NCI-H2107 treated with DMSO at 0.1 percent for 48 hours (cell line): ENCODE data around the gene PLCB3.
"Not testable (repeated sequence)": the region's sequence is repeated elsewhere in the genome, so short reads cannot be mapped to it uniquely, and the experiment has no call there.

Experiments
- DNase-seq: peaks from one replicate; lab custom pipeline; 2025; ENCODE audit not compliant: unreplicated experiment; lab: John Stamatoyannopoulos, UW

The PLCB3 gene

DNA sequence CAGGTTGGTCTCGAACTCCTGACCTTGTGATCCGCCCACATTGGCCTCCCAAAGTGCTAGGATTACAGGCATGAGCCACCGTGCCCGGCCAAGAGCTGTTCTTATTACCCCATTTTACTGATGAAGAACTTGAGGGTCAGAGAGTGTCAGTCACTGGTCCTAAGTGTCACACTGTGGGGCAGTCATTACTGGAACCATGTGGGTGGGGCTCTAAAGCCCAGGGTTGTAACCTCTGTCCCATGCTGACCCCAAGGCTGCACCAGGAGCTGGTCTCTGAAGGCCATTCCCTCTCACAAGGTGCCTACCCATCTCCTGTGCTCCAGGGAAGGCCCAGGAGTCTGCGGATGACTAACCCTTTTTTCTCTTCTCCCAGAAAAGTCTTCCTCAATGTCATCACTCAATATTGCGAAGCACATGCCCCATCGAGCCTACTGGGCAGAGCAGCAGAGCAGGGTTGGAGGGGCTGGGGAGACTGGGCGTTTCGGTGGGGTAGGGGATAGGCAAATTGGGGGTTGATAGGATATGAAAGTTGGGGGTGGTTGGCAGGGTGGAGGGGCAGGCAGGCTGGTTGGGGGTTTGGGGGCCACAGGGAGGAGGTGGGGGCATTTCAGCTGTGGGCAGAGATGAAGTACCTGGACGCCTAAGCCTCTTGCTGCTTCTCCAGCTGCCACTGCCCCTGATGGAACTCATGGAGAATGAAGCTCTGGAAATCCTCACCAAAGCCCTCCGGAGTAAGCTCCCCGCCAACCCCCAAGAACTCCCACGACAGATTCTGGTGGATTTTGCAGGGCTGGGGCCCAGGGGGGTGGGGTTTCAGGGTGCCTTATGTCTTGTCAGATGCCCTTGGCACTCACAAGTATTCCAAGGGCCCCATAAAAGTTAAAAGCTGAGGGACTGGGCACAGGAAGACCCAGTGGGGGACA, 52.0 kb downstream of the PLCB3 start:
- DNase-seq: no peak

DNA sequence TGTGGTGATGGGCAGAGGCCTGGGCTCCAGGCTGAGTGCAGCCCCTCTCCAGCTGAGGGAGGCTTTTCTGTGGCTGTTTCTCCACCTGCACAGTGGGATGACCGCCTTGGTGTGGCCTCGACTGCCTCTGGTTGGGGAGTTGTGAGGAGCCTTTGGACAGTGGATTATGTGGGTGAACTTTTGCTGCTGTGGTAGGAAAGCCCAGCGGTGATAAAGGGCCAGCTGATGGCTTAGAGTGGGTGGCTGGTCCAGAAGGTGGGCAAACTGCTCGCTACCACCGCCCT, 52.6 kb downstream of the PLCB3 start:
- DNase-seq: no peak

DNA sequence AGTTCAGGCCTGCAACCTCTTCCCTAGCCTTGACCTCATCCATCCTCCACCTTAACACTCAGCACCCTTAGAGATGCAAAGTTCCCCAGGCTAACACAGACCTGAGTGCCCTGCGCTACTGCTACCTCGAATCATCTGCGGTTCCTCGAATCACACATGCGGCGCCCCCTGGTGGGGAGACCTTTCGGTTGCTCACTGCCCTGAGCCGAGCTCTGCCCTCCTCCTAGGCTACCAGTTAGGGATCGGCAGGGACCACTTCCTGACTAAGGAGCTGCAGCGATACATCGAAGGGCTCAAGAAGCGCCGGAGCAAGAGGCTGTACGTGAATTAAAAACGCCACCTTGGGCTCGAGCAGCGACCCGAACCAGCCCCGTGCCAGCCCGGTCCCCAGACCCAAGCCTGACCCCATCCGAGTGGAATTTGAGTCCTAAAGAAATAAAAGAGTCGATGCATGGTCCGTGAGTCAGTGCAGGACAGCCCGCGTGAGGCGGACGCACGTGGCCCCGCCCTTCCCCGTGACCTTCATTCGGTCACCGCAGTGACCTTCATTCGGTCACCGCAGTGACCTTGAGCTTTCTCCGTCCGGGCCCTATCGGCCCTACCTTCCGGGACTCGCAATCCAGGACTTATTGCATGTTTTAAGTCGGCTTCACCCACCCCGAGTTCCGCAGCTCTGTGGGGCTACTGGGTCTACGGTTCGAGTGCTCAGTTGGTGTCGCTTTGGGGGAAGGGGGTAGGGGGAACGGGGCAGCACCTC, 53.2 kb downstream of the PLCB3 start:
- DNase-seq: peak; percentile 86

DNA sequence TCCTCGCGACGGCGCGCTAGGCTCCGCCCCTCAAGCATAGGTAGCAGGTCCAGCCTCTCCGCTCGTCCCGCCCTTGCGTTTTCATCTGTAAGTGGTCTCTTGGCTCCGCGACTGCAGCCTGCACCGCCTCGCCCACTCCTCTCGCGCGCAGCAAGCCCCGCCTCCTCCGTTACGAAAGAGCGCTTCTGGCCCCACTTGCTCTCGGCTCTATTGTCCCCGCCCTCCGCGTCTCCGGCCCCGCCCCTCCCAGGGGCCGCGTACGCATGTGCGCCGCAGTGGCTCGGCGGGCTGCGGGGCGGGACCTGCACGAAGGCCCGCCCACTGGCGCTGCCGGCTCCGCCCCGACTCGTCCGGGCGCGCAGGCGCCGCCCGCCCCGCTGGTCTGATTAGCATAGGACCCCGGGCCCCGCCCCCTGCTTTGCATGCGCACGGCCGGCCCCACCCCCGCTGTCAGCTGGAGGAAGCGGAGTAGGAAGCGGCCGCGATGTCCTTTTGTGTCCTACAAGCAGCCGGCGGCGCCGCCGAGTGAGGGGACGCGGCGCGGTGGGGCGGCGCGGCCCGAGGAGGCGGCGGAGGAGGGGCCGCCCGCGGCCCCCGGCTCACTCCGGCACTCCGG, 53.9 kb downstream of the PLCB3 start, which contains the start of gene ESRRA:
TSS of gene ESRRA (plus strand) at position 450 of the 616 bp plus-strand sequence. CDS start 1,656 bp downstream, outside the sequence.
- DNase-seq: peak; percentile 95

DNA sequence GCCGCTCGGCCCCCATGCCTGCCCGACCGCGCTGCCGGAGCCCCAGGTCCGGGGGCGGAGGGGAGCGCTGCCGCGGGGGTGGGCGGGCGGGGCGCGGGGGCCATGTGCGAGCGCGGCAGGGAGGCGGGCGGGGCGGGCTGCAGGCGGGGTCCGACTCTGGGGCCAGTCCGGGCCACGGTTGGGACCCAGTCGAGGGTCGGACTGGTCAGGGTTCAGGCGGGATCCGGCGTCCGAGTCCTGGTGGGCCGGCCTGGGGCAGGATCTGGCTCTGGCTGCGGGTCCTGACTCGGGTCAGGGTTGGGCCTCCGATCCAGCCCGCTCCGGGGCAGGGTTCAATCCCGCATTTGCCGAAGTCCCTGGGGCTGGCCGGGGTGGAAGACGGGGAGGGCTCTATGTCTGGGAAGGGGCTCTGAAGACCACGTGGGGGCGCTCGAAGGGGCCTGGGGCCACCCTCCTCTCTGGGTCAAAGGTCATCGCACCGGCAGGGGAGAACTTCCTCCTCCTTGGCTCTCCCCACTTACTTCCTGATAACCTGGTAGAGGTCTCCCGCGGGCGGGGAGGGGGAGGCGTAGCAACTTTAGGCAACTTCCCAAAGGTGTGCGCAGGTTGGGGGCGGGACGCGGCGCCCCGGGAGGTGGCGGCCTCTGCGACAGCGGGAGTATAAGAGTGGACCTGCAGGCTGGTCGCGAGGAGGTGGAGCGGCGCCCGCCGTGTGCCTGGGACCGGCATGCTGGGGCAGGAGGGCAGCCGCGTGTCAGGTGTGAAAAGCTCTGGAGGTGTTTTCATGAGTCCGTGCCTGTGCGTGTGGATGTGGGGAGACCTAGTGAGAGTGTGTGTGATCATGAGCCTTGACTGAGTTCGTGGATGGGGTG, 54.6 kb downstream of the PLCB3 start:
- DNase-seq: no peak

DNA sequence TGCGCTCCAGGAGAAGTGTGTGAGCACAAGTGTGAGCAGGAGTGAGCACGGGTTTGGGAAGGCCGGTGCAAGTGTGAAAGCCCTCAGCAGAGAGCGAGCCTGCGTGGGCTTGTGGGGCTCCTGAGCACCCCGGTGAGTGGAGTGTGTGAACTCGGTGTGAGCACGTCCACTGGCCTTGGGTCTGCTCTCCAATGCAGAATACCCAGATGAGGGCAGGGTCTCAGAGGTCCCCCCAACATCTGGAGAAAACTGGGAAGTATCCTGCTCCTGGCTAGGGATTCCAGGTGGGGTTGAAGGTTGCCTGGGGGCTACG, 55.2 kb downstream of the PLCB3 start:
- DNase-seq: no peak

DNA sequence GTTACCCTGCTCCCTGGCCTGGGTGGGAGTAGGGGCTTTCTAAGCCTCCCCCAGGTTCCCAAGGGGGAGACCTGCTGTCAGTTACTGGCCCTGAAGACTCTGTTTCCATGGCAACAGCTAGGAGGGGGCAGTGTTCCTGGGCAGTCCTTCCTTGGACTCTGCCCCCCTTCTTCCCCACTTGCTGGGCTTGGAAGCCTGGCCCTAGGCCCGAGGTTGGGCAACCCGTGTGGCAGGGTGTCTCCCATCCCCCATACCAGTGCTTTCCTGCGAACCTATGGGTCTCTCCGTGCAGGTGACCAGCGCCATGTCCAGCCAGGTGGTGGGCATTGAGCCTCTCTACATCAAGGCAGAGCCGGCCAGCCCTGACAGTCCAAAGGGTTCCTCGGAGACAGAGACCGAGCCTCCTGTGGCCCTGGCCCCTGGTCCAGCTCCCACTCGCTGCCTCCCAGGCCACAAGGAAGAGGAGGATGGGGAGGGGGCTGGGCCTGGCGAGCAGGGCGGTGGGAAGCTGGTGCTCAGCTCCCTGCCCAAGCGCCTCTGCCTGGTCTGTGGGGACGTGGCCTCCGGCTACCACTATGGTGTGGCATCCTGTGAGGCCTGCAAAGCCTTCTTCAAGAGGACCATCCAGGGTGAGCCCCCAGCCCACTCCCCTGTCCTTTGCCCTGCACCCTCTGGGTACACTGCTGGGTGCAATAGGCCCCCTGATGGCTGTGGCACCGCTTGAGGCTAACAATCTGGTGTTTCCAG, 55.7 kb downstream of the PLCB3 start:
- DNase-seq: no peak

DNA sequence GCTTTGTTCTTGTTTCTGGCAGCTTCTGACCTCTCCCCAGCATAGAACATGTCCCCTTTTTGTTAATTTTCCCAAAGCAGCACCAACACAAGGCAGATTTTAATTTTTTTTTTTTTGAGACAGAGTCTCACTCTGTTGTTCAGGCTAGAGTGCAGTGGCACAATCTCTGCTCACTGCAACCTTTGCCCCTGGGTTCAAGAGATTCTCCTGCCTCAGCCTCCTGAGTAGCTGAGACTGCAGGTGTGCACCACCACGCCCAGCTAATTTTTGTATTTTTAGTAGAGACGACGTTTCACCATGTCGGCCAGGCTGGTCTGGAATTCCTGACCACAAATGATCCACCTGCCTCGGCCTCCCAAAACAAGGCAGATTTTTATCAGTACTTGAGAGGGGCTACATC, 56.5 kb downstream of the PLCB3 start:
- DNase-seq: not testable (repeated sequence)

DNA sequence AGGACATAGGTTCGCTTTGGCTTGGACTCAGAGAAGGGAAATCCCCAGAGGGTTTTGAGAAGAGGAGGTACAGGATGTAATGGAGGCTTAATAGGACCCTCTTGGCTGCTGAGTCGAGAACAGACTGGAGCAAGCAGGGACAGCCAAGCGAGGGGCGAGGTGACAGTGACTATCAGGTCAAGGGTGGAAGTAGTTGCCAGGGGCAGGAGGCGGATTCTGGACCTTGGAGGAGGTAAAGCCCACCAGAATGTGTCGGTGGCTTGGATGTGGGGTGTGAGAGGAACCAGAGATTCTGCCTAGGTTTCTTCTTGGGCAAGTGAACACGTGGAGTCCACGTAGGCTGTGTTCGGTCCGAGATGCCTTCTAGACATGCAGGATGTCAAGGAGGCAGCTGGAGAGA, 61.6 kb downstream of the PLCB3 start:
- no peak for DNase-seq

DNA sequence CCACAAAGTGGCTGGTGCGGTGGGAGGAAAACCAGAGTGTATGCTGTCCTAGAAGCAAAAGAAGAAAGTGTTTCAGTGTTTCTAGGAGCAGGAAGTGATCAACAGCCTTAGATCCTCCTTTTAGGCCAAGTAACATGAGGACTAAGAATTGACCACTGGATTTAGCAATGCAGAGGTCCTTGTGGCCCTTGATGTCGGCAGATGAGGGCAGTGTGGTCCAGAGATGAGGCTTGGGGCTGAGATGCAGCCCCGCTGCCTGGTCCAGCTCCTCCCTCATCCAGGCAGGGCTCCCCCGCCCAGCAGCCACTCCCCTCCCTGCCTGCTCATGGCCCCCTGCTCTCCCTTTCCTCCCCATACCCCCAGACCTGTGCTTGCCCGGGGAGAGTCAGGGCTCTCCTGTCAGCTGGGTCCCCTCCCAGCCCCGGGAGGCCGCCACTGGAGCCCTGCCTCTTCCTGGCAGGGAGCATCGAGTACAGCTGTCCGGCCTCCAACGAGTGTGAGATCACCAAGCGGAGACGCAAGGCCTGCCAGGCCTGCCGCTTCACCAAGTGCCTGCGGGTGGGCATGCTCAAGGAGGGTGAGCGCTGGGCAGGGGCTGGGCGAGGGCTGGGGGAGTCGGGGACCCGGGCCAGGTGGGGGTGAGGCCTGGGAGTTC, 62.3 kb downstream of the PLCB3 start:
- DNase-seq: no peak

DNA sequence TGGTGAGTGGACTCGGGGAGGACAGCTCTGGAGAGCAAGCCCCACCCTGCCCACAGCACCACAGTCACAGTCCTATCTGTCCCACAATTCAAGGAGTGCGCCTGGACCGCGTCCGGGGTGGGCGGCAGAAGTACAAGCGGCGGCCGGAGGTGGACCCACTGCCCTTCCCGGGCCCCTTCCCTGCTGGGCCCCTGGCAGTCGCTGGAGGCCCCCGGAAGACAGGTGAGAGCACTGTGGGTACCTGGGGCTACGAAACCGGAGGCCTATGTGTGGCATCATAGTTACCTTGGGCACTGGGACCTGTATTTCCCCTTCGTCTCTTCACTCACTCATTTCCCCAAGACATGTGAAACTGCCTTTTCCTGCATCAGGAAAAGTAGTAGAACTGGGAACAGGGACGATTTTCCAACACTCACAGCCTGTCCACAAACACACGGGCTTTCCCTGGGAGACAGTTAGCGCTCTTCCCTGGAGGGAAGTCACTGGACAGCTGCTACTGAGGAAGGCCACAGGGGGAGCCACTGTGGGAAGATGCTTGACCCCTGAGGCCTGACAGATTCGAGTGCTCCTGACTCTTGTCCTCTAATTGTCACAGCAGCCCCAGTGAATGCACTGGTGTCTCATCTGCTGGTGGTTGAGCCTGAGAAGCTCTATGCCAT, 62.9 kb downstream of the PLCB3 start:
- DNase-seq: no peak

DNA sequence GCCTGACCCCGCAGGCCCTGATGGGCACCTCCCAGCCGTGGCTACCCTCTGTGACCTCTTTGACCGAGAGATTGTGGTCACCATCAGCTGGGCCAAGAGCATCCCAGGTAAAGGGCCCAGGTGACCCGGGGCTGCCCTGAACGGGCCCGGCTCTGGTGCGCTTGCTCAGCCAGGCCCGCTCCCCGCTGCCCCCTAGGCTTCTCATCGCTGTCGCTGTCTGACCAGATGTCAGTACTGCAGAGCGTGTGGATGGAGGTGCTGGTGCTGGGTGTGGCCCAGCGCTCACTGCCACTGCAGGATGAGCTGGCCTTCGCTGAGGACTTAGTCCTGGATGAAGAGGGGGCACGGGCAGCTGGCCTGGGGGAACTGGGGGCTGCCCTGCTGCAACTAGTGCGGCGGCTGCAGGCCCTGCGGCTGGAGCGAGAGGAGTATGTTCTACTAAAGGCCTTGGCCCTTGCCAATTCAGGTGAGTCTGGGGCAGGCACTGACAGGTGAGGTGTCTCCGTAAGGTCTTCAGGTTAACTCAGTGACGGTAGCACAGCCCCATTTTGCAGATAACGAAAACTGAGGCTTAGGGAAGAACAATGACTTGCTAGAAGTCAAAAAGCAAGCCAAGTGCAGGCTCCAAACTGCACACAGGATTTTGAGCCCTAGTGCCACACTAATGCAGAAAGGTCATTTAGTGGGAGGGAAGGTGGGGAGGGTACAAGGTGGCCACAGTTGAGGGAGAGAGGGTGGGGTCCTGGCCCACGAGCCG, 63.7 kb downstream of the PLCB3 start:
- DNase-seq: no peak

DNA sequence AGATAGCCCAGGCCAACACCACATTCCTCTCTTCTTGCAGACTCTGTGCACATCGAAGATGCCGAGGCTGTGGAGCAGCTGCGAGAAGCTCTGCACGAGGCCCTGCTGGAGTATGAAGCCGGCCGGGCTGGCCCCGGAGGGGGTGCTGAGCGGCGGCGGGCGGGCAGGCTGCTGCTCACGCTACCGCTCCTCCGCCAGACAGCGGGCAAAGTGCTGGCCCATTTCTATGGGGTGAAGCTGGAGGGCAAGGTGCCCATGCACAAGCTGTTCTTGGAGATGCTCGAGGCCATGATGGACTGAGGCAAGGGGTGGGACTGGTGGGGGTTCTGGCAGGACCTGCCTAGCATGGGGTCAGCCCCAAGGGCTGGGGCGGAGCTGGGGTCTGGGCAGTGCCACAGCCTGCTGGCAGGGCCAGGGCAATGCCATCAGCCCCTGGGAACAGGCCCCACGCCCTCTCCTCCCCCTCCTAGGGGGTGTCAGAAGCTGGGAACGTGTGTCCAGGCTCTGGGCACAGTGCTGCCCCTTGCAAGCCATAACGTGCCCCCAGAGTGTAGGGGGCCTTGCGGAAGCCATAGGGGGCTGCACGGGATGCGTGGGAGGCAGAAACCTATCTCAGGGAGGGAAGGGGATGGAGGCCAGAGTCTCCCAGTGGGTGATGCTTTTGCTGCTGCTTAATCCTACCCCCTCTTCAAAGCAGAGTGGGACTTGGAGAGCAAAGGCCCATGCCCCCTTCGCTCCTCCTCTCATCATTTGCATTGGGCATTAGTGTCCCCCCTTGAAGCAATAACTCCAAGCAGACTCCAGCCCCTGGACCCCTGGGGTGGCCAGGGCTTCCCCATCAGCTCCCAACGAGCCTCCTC, 64.6 kb downstream of the PLCB3 start:
- not testable (repeated sequence) for DNase-seq

DNA sequence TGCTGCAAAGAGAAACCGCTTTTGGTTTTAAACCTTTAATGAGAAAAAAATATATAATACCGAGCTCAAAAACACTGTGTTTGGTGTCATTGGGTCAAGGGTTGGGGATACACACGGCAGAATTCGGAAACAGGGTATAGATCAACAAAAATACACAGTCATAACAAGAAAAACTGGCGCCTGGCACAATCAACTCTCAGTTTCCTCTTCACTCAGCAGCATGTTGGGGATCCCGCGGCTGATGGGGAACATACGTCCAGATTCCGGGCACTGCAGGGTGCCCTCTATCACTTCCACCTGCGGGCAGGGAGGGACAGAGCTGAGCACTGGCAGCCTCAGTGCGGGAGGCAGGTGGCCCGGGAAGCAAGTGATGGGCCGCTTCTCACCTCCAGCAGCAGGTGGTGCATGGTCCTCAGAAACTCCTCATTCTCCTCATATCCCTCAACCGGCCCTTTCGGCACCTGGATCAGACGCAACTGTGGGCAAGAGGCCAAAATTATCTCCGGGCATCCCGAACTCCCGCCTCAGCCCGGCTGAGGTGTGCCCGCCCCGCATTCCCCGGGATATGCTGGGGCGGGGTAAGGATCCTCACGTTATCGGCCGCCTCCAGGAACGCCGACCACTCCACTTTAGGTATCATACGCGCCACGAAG, 65.5 kb downstream of the PLCB3 start:
- peak; percentile 51 for DNase-seq

DNA sequence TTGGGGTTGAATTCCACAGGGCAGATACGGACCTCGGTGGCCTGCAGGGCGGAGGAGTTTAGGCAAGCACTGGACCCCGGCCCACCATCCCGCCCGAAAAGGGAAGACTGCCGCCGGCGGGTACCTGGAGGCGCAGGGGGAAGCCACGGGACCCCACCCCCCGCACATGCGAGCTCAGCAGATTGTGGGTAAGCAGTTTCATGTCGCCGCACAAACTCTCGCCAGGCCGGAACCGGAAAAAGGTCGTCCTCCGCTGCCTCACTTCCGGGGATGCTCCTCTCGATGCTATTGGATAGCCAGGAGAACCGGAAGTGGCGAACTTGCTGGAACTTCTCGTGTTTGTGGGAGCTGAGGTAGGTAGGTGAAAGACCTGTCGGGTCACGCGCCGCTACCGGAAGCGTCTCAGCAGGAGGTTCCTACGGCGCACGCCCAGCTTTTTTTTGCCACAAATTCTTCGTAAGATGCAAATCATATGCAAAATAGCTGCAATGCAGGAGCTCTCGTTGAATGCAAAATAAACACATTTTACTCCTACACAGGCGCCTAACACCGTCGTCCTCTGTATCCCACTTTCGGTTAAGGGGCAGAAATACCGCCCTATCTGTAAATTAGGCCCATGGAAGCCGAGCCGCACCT, 66.1 kb downstream of the PLCB3 start, which contains the start of gene TRMT112:
TSS of gene TRMT112 (minus strand) at position 235 of the 636 bp plus-strand sequence. CDS start at position 202, 33 bp downstream.
- peak; percentile 96 for DNase-seq

DNA sequence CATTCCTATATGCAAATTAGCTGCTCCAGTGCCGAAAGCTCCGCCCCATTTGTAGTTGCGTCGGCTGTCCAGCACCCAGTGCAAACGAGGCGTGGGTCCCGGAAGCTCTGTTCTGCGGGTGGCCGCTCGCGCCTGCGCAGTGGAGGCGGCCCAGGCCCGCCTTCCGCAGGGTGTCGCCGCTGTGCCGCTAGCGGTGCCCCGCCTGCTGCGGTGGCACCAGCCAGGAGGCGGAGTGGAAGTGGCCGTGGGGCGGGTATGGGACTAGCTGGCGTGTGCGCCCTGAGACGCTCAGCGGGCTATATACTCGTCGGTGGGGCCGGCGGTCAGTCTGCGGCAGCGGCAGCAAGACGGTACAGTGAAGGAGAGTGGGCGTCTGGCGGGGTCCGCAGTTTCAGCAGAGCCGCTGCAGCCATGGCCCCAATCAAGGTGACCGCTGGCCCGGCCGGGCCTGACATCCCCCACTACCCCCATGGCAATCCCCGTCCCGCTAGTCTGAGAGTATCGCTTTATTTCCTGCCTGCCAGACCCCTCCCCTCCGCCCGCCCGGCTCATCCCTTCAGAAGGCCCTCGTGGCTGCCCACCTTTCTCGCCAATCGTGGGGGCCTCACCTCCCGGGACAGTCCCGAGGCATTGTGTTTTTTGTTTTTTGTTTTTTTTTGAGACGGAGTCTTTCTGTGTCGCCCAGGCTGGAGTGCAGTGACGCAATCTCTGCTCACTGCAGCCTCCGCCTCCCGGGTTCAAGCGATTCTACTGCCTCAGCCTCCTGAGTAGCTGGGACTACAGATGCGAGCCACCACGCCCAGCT, 66.8 kb downstream of the PLCB3 start, which contains the start of gene PRDX5:
TSS of gene PRDX5 (plus strand) at position 161 of the 805 bp plus-strand sequence. CDS start at position 256, 95 bp downstream.
- DNase-seq: peak; percentile 94
